ENCODE measurements around the gene DNAH6. TPM values are rescaled to one million over a fixed set of nuclear protein-coding genes. Genes with fewer than 3 reads are reported as not detected.
"Not testable (repeated sequence)": the region's sequence is repeated elsewhere in the genome, so short reads cannot be mapped to it uniquely, and the experiment has no call there.

Gene DNAH6
- total RNA-seq, 1 experiment from 2014 or later = 0.26 TPM

DNA sequence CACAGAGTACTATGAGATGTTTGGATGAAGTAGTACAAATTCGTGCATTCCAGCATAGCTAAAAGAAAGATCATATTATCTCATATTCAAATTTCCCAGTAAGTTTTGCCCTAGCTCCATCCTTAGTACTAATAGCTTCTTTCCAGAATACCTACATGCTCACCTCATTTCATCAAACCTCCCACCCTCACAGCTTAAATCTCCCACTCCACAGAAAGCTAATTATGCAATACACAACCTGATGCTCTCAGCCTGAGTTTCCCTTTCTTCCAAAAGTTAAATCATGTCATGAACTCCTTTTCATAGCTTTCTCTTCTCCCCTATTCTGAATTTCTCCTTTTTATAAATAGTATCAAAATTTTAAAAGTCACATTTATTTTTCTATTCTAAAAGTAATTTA is 34.6 kb downstream of the DNAH6 start:
- no peak overlapping the region for H3K14ac ChIP-seq (ENCODE audit: insufficient read depth, low read length)
- H2BK120ac ChIP-seq (ENCODE audit: low read depth, low read length, poor library complexity, severe bottlenecking) = no peak overlapping the region
- H3K27me3 ChIP-seq (ENCODE audit: insufficient read depth, low read length) = no peaks in the 10 kb centered on the region
- TF ChIP-seq, protein P1, sequence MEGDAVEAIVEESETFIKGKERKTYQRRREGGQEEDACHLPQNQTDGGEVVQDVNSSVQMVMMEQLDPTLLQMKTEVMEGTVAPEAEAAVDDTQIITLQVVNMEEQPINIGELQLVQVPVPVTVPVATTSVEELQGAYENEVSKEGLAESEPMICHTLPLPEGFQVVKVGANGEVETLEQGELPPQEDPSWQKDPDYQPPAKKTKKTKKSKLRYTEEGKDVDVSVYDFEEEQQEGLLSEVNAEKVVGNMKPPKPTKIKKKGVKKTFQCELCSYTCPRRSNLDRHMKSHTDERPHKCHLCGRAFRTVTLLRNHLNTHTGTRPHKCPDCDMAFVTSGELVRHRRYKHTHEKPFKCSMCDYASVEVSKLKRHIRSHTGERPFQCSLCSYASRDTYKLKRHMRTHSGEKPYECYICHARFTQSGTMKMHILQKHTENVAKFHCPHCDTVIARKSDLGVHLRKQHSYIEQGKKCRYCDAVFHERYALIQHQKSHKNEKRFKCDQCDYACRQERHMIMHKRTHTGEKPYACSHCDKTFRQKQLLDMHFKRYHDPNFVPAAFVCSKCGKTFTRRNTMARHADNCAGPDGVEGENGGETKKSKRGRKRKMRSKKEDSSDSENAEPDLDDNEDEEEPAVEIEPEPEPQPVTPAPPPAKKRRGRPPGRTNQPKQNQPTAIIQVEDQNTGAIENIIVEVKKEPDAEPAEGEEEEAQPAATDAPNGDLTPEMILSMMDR (conservative IDR thresholded peaks at IDR 0.05) = no peak
- Mint-ChIP-seq H3K27me3 (ENCODE audit: low read depth) (peaks cover 6% of the 10 kb centered on the region), H3K9me3 (no peaks in the 10 kb centered on the region), H3K4me1 (no peaks in the 10 kb centered on the region), H3K36me3 (ENCODE audit: insufficient read depth in 1 of 3, low read depth in 3 of 3) (no peaks in the 10 kb centered on the region), H3K27ac (no peak overlapping the region), H3K4me3 (no peak overlapping the region)
- no peak overlapping the region for H4K5ac ChIP-seq (ENCODE audit: insufficient read length, low read depth, low read length)
- no peaks in the 10 kb centered on the region for H3K9me3 ChIP-seq (ENCODE audit: control insufficient read depth, low read depth, low read length)
- no peak overlapping the region for H3T11ph ChIP-seq (ENCODE audit: low read length)
- H4K8ac ChIP-seq (replicated peaks; ENCODE audit: insufficient read length, low read depth, low read length) = no peak overlapping the region
- H3K27ac ChIP-seq (ENCODE audit: insufficient read length, low read depth, low read length) = no peak overlapping the region
- H2BK20ac ChIP-seq (ENCODE audit: low read depth, low read length, poor library complexity, severe bottlenecking) = no peak overlapping the region
- no peak overlapping the region for H2AK5ac ChIP-seq (ENCODE audit: insufficient read length, low read length)
- no peak overlapping the region for H3K4ac ChIP-seq (ENCODE audit: low read depth, low read length)
- no peak overlapping the region for H3K23ac ChIP-seq (ENCODE audit: insufficient read length, low read depth, low read length)
- no peaks in the 10 kb centered on the region for H3K23me2 ChIP-seq (ENCODE audit: insufficient read length, low read depth, low read length, poor library complexity, severe bottlenecking)
- H4K91ac ChIP-seq (ENCODE audit: insufficient read length, low read depth, low read length) = no peak overlapping the region
- no peak overlapping the region for H3K9ac ChIP-seq (ENCODE audit: extremely low read depth, insufficient read length, low read length)
- H4K20me1 ChIP-seq (ENCODE audit: control insufficient read depth, insufficient read depth, insufficient read length) = no peaks in the 10 kb centered on the region
- no peaks in the 10 kb centered on the region for H3K4me1 ChIP-seq (ENCODE audit: insufficient read depth, low read length)
- no peak overlapping the region for H2BK5ac ChIP-seq (ENCODE audit: insufficient read length, low read length)
- WGBS (ENCODE audit: extremely low coverage, insufficient read length, low lambda C conversion rate) = no CpG with 5 or more reads among the region's 1 CpG
- H3K56ac ChIP-seq (ENCODE audit: insufficient read length, low read depth, low read length) = no peak overlapping the region
- no peak for DNase-seq
- no peak overlapping the region for H3K18ac ChIP-seq (ENCODE audit: insufficient read length, low read depth, low read length)
- no peaks in the 10 kb centered on the region for H3K79me1 ChIP-seq (ENCODE audit: insufficient read depth, low read depth, low read length, poor library complexity, severe bottlenecking)
- no peak overlapping the region for H3K4me2 ChIP-seq (ENCODE audit: insufficient read depth, insufficient read length, low read length)
- H2AFZ ChIP-seq (ENCODE audit: low read length) = no peak overlapping the region
- H2BK12ac ChIP-seq (ENCODE audit: insufficient read length, low read depth, low read length) = no peak overlapping the region
- H3K79me2 ChIP-seq (ENCODE audit: insufficient read depth, low read length) = no peaks in the 10 kb centered on the region
- no peak overlapping the region for H2BK15ac ChIP-seq (ENCODE audit: low read depth, low read length)

DNA sequence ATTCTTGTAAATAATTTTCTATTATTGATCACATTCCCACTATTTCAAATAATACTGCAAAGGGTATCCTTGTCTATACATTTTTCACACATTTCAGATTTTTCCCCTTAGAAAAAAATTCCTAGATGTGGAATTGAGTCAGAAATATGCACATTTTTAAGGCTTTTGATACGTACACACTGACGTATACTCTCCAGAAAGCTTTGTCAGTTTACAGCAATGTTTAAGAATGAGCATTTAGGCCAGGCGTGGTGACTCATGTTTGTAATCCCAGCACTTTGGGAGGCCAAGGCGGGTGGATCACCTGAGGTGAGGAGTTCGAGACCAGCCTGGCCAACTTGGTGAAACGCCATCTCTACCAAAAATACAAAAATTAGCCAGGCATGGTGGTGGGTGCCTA is 35.2 kb downstream of the DNAH6 start:
- H2BK120ac ChIP-seq (ENCODE audit: low read depth, low read length, poor library complexity, severe bottlenecking); H3K27me3 ChIP-seq (ENCODE audit: insufficient read depth, low read length); H2BK12ac ChIP-seq (ENCODE audit: insufficient read length, low read depth, low read length); H3K18ac ChIP-seq (ENCODE audit: insufficient read length, low read depth, low read length); H3K36me3 Mint-ChIP-seq (ENCODE audit: insufficient read depth in 1 of 3, low read depth in 3 of 3); H3T11ph ChIP-seq (ENCODE audit: low read length); H3K23ac ChIP-seq (ENCODE audit: insufficient read length, low read depth, low read length); H3K56ac ChIP-seq (ENCODE audit: insufficient read length, low read depth, low read length); H4K8ac ChIP-seq (replicated peaks; ENCODE audit: insufficient read length, low read depth, low read length); H3K27ac Mint-ChIP-seq; H3K4me1 Mint-ChIP-seq; H3K4me2 ChIP-seq (ENCODE audit: insufficient read depth, insufficient read length, low read length); H3K14ac ChIP-seq (ENCODE audit: insufficient read depth, low read length); H3K4me1 ChIP-seq (ENCODE audit: insufficient read depth, low read length); H4K5ac ChIP-seq (ENCODE audit: insufficient read length, low read depth, low read length); DNase-seq; H4K20me1 ChIP-seq (ENCODE audit: control insufficient read depth, insufficient read depth, insufficient read length); H3K27me3 Mint-ChIP-seq (ENCODE audit: low read depth); H3K79me2 ChIP-seq (ENCODE audit: insufficient read depth, low read length); H3K79me1 ChIP-seq (ENCODE audit: insufficient read depth, low read depth, low read length, poor library complexity, severe bottlenecking); H3K9me3 ChIP-seq (ENCODE audit: control insufficient read depth, low read depth, low read length); H2BK5ac ChIP-seq (ENCODE audit: insufficient read length, low read length); H3K4ac ChIP-seq (ENCODE audit: low read depth, low read length); H3K4me3 Mint-ChIP-seq; H2AFZ ChIP-seq (ENCODE audit: low read length); H2BK20ac ChIP-seq (ENCODE audit: low read depth, low read length, poor library complexity, severe bottlenecking); H4K91ac ChIP-seq (ENCODE audit: insufficient read length, low read depth, low read length); H2BK15ac ChIP-seq (ENCODE audit: low read depth, low read length); H3K9ac ChIP-seq (ENCODE audit: extremely low read depth, insufficient read length, low read length); H2AK5ac ChIP-seq (ENCODE audit: insufficient read length, low read length); H3K27ac ChIP-seq (ENCODE audit: insufficient read length, low read depth, low read length); H3K9me3 Mint-ChIP-seq; H3K23me2 ChIP-seq (ENCODE audit: insufficient read length, low read depth, low read length, poor library complexity, severe bottlenecking): not testable (repeated sequence)
- no CpG with 5 or more reads among the region's 6 CpGs for WGBS (ENCODE audit: extremely low coverage, insufficient read length, low lambda C conversion rate)
